HepG2 (cell line): Measurements from ENCODE around the gene SMYD4. TPM values are rescaled to one million over a fixed set of nuclear protein-coding genes. Genes with fewer than 3 reads are reported as not detected.

Source experiments
- BORCS8-MEF2B ChIP-seq: sonication (generic); formaldehyde crosslinking; IDR thresholded peaks from 2 replicates; pipeline ENCODE4 v1.8.0; 2022; ENCODE audit warnings: mild to moderate bottlenecking, missing genetic modification reagents
- ELF3 ChIP-seq: IDR thresholded peaks from 2 replicates; pipeline ENCODE4 v1.6.1; 2016; ENCODE audit warnings: missing genetic modification reagents, missing compliant biosample characterization
- EP300 ChIP-seq, 3 experiments: sonication (generic) in 1 of 3; formaldehyde crosslinking in 1 of 3; IDR thresholded peaks; 2 replicates each; pipeline versions ENCODE4 v1.5.1 to v1.6.1; 2011 to 2020; ENCODE audit warnings: low read depth in 2 of 3, low read length in 2 of 3, borderline replicate concordance in 1 of 3, improper control_type of control experiment in 1 of 3, mild to moderate bottlenecking in 1 of 3, missing genetic modification reagents in 1 of 3, moderate library complexity in 1 of 3
- FOXA1 ChIP-seq, 2 experiments: fragments of 450-650 bp in 1 of 2; sonication (generic) in 1 of 2; formaldehyde crosslinking in 1 of 2; IDR thresholded peaks; 2 replicates each; pipeline versions ENCODE4 v1.4.0 to v1.6.1; 2016 to 2020; ENCODE audit warnings: missing genetic modification reagents in 1 of 2
- FOXP1 ChIP-seq, 2 experiments: fragments of 450-650 bp in 1 of 2; IDR thresholded peaks; 2 replicates each; pipeline ENCODE4 v1.6.1; 2017 to 2018; ENCODE audit warnings: antibody characterized with exemption in 1 of 2
- HNF4A ChIP-seq: sonication (generic); formaldehyde crosslinking; IDR thresholded peaks from 2 replicates; pipeline ENCODE4 v1.4.0; 2020; ENCODE audit warnings: missing genetic modification reagents
- HNRNPK ChIP-seq: fragments of 200-400 bp; formaldehyde crosslinking; IDR thresholded peaks from 2 replicates; pipeline ENCODE4 v1.6.1; 2018; ENCODE audit warnings: low read length, low read depth, moderate library complexity, mild to moderate bottlenecking; ENCODE audit not compliant: poor library complexity, severe bottlenecking
- ISL2 ChIP-seq: sonication (generic); formaldehyde crosslinking; IDR thresholded peaks from 2 replicates; pipeline ENCODE4 v1.5.0; 2020; ENCODE audit warnings: missing genetic modification reagents
- POGZ ChIP-seq: sonication (generic); formaldehyde crosslinking; IDR thresholded peaks from 2 replicates; pipeline ENCODE4 v1.4.0; 2020; ENCODE audit warnings: mild to moderate bottlenecking, missing genetic modification reagents
- RBFOX2 ChIP-seq: fragments of 200-400 bp; formaldehyde crosslinking; IDR thresholded peaks from 2 replicates; pipeline ENCODE4 v1.6.1; 2017; ENCODE audit warnings: low read depth, mild to moderate bottlenecking, low read length
- SALL1 ChIP-seq: sonication (generic); formaldehyde crosslinking; IDR thresholded peaks from 2 replicates; pipeline ENCODE4 v1.8.0; 2022; ENCODE audit warnings: mild to moderate bottlenecking, missing genetic modification reagents
- SAP130 ChIP-seq: IDR thresholded peaks from 2 replicates; pipeline ENCODE4 v1.6.1; 2016; ENCODE audit warnings: low read depth
- TBX2 ChIP-seq: sonication (generic); formaldehyde crosslinking; IDR thresholded peaks from 2 replicates; pipeline ENCODE4 v1.5.0; 2020; ENCODE audit warnings: missing genetic modification reagents, mild to moderate bottlenecking, borderline replicate concordance
- ZFY ChIP-seq: sonication (generic); formaldehyde crosslinking; IDR thresholded peaks from 2 replicates; pipeline ENCODE4 v1.4.0; 2020; ENCODE audit warnings: missing genetic modification reagents
- ZGPAT ChIP-seq: IDR thresholded peaks from 2 replicates; pipeline ENCODE4 v1.6.1; 2016; ENCODE audit warnings: mild to moderate bottlenecking
- ZNF124 ChIP-seq: sonication (generic); formaldehyde crosslinking; IDR thresholded peaks from 2 replicates; pipeline ENCODE4 v1.4.0; 2020; ENCODE audit warnings: missing genetic modification reagents
- ZNF263 ChIP-seq: sonication (generic); formaldehyde crosslinking; IDR thresholded peaks from 2 replicates; pipeline ENCODE4 v1.4.0; 2020; ENCODE audit warnings: missing genetic modification reagents
- ZNF292 ChIP-seq: sonication (generic); formaldehyde crosslinking; IDR thresholded peaks from 2 replicates; pipeline ENCODE4 v1.8.1; 2022; ENCODE audit warnings: mild to moderate bottlenecking, low read depth, missing genetic modification reagents, borderline replicate concordance
- ZNF337 ChIP-seq: sonication (generic); formaldehyde crosslinking; IDR thresholded peaks from 2 replicates; pipeline ENCODE4 v1.5.1; 2020; ENCODE audit warnings: missing genetic modification reagents, low read depth, mild to moderate bottlenecking, borderline replicate concordance
- ZNF441 ChIP-seq: sonication (generic); formaldehyde crosslinking; IDR thresholded peaks from 2 replicates; pipeline ENCODE4 v1.7.0; 2021; ENCODE audit warnings: missing genetic modification reagents, borderline replicate concordance
- ZNF740 ChIP-seq: sonication (generic); formaldehyde crosslinking; IDR thresholded peaks from 2 replicates; pipeline ENCODE4 v1.4.0; 2020; ENCODE audit warnings: missing genetic modification reagents
- ZNF772 ChIP-seq: sonication (generic); formaldehyde crosslinking; IDR thresholded peaks from 2 replicates; pipeline ENCODE4 v1.5.0; 2020; ENCODE audit warnings: mild to moderate bottlenecking, missing genetic modification reagents
- polyA plus RNA-seq, 8 experiments: library from polyadenylated mRNA; depleted of rRNA in 3 of 8; stranded (reverse) in 7 of 8; unstranded in 1 of 8; fragments of >200 nt; fragmentation: Illumina TruSeq in 4 of 8; extraction: Trizol in 4 of 8; gene quantifications; 2 replicates each; pipeline versions ENCODE4 v1.2.1 to v1.2.3, GENCODE V29; 2011 to 2016; ENCODE audit warnings: low read depth in 4 of 8, missing spikeins in 1 of 8, mixed read lengths in 1 of 8; ENCODE audit not compliant: insufficient read depth in 1 of 8
- total RNA-seq, 5 experiments: library from RNA; depleted of rRNA; stranded (reverse); fragments of >200 nt; fragmentation: Illumina TruSeq; extraction: Trizol; gene quantifications; 2 replicates each; pipeline ENCODE4 v1.2.3, GENCODE V29; 2016; ENCODE audit warnings: low read depth in 1 of 5
- TF ChIP-seq, protein P1 (sequence below): sonication (generic); formaldehyde crosslinking; IDR thresholded peaks from 2 replicates; pipeline ENCODE4 v1.4.0; 2020; ENCODE audit warnings: mild to moderate bottlenecking, missing genetic modification reagents, borderline replicate concordance
- TF ChIP-seq, protein P2 (sequence below): IDR thresholded peaks from 2 replicates; pipeline ENCODE4 v1.6.1; 2016; ENCODE audit warnings: missing compliant biosample characterization, missing genetic modification reagents, borderline replicate concordance

Gene SMYD4
- total and polyA plus RNA-seq, 2 of the 13 experiments (the other 11 are each of a cell fraction or from before 2014, with no cell fraction given) = 7.4 to 11.3 TPM

DNA sequence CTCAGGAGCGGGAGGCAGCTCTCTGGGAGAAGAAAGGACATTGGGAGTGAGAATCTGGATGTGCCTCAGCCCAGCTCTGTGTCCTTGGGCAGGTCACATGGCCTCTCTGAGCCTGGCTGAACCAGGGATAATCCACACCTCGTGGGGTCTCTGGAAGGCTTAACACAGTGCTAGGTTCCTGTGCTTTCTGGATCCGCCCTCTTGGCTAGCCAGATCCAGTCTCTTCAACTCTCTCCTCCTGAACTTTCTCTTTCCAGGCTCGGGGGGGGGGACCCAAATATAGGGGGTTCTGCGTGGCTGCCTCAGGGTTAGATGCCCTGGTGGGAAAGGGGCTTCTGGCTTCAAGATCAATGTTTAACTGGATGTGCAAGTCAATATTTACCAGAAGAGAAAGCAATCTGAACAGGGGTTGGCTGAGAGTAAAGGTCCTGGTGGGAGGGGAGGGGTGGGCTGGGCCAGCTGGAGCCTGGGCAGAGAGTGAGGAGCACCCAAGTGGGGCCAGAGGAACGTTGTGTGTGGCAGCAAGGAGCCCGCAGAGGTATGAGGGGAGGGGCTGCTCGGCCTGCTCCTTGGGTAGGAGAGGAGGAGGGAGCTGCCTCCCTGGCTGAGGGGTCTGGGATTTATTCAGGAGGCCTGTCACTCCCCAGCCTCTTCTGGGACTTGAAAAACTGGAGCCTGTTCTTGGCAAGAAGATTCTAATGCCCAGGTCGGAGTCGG lies 87.2 kb downstream of the SMYD4 start, which contains the start of gene SERPINF2 (continued):
- TF ChIP-seq ZGPAT (CRISPR knock-in tag) = peak; percentile 73
- TF ChIP-seq ZNF263 = peak; percentile 93
- TF ChIP-seq ZNF740 (CRISPR knock-in tag) = peak; percentile 79; the same call in 1 of the 2 replicates
- peak; percentile 76 for TF ChIP-seq HNF4A (CRISPR knock-in tag)
- no peak for TF ChIP-seq ZNF337 (CRISPR knock-in tag)
- peak; percentile 74 for TF ChIP-seq FOXA1 (IDR thresholded peaks at IDR 0.05)
- peak; percentile 73; the same call in 1 of the 2 replicates for TF ChIP-seq FOXA1 (CRISPR knock-in tag; IDR thresholded peaks at IDR 0.05)
- no peak for TF ChIP-seq FOXP1 (IDR thresholded peaks at IDR 0.05)
- peak; percentile 65 for TF ChIP-seq FOXP1 (CRISPR knock-in tag; IDR thresholded peaks at IDR 0.05)
- TF ChIP-seq SALL1 (CRISPR knock-in tag) = peak; percentile 60; the same call in 1 of the 2 replicates
- 0 out of 2 replicates have a peak, but pooled peaks have one; percentile 55 for TF ChIP-seq ZNF124 (CRISPR knock-in tag)
- TF ChIP-seq ZNF292 = no peak
- peak; percentile 58; the same call in 1 of the 2 replicates for TF ChIP-seq ZNF441 (CRISPR knock-in tag)
- TF ChIP-seq EP300 (IDR thresholded peaks at IDR 0.05; ENCODE audit: low read depth in 2 of 2, low read length in 2 of 2) = peak in 1 of 2 experiments; percentile 90; a peak in 2 of 4 replicates
- TF ChIP-seq EP300 (CRISPR knock-in tag; IDR thresholded peaks at IDR 0.05; ENCODE audit: borderline replicate concordance) = no peak; the same call in 1 of the 2 replicates
- peak; percentile 73; the same call in 1 of the 2 replicates for TF ChIP-seq BORCS8-MEF2B (CRISPR knock-in tag)
- TF ChIP-seq ZNF772 (CRISPR knock-in tag) = 0 out of 2 replicates have a peak, but pooled peaks have one; percentile 30
- TF ChIP-seq HNRNPK = peak; percentile 20
- peak; percentile 71 for TF ChIP-seq ISL2
- peak; percentile 66; the same call in 1 of the 2 replicates for TF ChIP-seq RBFOX2
- peak; percentile 72 for TF ChIP-seq TBX2 (CRISPR knock-in tag)
- no peak for TF ChIP-seq POGZ
- peak; percentile 85 for TF ChIP-seq SAP130 (CRISPR knock-in tag)
- TF ChIP-seq, protein P1, sequence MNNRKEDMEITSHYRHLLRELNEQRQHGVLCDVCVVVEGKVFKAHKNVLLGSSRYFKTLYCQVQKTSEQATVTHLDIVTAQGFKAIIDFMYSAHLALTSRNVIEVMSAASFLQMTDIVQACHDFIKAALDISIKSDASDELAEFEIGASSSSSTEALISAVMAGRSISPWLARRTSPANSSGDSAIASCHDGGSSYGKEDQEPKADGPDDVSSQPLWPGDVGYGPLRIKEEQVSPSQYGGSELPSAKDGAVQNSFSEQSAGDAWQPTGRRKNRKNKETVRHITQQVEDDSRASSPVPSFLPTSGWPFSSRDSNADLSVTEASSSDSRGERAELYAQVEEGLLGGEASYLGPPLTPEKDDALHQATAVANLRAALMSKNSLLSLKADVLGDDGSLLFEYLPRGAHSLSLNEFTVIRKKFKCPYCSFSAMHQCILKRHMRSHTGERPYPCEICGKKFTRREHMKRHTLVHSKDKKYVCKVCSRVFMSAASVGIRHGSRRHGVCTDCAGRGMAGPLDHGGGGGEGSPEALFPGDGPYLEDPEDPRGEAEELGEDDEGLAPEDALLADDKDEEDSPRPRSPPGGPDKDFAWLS = no peak
- TF ChIP-seq ELF3 (CRISPR knock-in tag) = peak; percentile 10; the same call in 1 of the 2 replicates
- TF ChIP-seq, protein P2, sequence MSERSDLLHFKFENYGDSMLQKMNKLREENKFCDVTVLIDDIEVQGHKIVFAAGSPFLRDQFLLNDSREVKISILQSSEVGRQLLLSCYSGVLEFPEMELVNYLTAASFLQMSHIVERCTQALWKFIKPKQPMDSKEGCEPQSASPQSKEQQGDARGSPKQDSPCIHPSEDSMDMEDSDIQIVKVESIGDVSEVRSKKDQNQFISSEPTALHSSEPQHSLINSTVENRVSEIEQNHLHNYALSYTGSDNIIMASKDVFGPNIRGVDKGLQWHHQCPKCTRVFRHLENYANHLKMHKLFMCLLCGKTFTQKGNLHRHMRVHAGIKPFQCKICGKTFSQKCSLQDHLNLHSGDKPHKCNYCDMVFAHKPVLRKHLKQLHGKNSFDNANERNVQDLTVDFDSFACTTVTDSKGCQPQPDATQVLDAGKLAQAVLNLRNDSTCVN (CRISPR knock-in tag) = peak; percentile 89; the same call in 1 of the 2 replicates
- TF ChIP-seq ZFY (CRISPR knock-in tag) = peak; percentile 68; the same call in 1 of the 2 replicates
